DND-41 (cell line): ENCODE results near the gene NFE2L2.
A peak's percentile ranks its signal among the peaks of the same experiment; 100 is the strongest.

Experiments
- ATAC-seq: fragments of 200-7000 bp; cut with Tn5 transposase; 3 replicates; pipeline ENCODE4 v1.9.1; 2021; ENCODE audit warnings: low read depth; ENCODE audit not compliant: insufficient read depth
- DNase-seq: peaks from one replicate; pipeline ENCODE4 v3.0.0-alpha.2; 2020
- H2AFZ ChIP-seq: 2 replicates; pipeline ENCODE4 v1.6.0; 2012; ENCODE audit warnings: low read depth, low read length
- H3K27ac ChIP-seq: 2 replicates; pipeline ENCODE4 v1.5.1; 2012; ENCODE audit warnings: low read length, inconsistent platforms
- H3K27me3 ChIP-seq: fragments of 200-600 bp; sonication (generic); 2 replicates; pipeline ENCODE4 v1.6.0; 2012; ENCODE audit warnings: low read length, mild to moderate bottlenecking, inconsistent platforms; ENCODE audit not compliant: insufficient read depth, poor library complexity
- H3K36me3 ChIP-seq: 2 replicates; pipeline ENCODE4 v1.5.1; 2012; ENCODE audit warnings: low read length, inconsistent platforms; ENCODE audit not compliant: insufficient read depth
- H3K4me1 ChIP-seq: 2 replicates; pipeline ENCODE4 v1.5.1; 2012; ENCODE audit warnings: mild to moderate bottlenecking, low read length; ENCODE audit not compliant: insufficient read depth
- H3K4me2 ChIP-seq: 2 replicates; pipeline ENCODE4 v1.6.0; 2012; ENCODE audit warnings: mild to moderate bottlenecking, moderate library complexity, low read length, inconsistent platforms; ENCODE audit not compliant: insufficient read depth
- H3K4me3 ChIP-seq, 2 experiments: fragments of 200-600 bp in 1 of 2; shearing (Covaris generic) in 1 of 2; 2 replicates each; pipeline ENCODE4 v1.5.1; 2012 to 2016; ENCODE audit warnings: inconsistent platforms in 2 of 2, low read length in 2 of 2, mild to moderate bottlenecking in 2 of 2, low read depth in 1 of 2, moderate library complexity in 1 of 2
- H3K79me2 ChIP-seq: 2 replicates; pipeline ENCODE4 v1.6.0; 2012; ENCODE audit warnings: low read length, inconsistent platforms; ENCODE audit not compliant: insufficient read depth
- H3K9ac ChIP-seq: 2 replicates; pipeline ENCODE4 v1.6.0; 2012; ENCODE audit warnings: low read depth, mild to moderate bottlenecking, inconsistent platforms, low read length, moderate library complexity
- H3K9me3 ChIP-seq: 2 replicates; pipeline ENCODE4 v1.5.1; 2012; ENCODE audit warnings: low read length, moderate library complexity, mild to moderate bottlenecking, inconsistent platforms; ENCODE audit not compliant: insufficient read depth, severe bottlenecking
- H4K20me1 ChIP-seq: 2 replicates; pipeline ENCODE4 v1.6.0; 2012; ENCODE audit warnings: low read length; ENCODE audit not compliant: insufficient read depth
- EZH2 ChIP-seq: IDR thresholded peaks from 3 replicates; pipeline ENCODE4 v1.6.1; 2012; ENCODE audit warnings: borderline replicate concordance, low read depth, mild to moderate bottlenecking, moderate library complexity, low read length, inconsistent platforms; ENCODE audit not compliant: severe bottlenecking
- TF ChIP-seq, protein P1 (sequence below): IDR thresholded peaks from 2 replicates; pipeline ENCODE4 v1.5.1; 2012; ENCODE audit warnings: borderline replicate concordance, low read length, moderate library complexity, mild to moderate bottlenecking; ENCODE audit not compliant: poor library complexity, severe bottlenecking; ENCODE audit errors: extremely low read depth

NFE2L2 gene

DNA sequence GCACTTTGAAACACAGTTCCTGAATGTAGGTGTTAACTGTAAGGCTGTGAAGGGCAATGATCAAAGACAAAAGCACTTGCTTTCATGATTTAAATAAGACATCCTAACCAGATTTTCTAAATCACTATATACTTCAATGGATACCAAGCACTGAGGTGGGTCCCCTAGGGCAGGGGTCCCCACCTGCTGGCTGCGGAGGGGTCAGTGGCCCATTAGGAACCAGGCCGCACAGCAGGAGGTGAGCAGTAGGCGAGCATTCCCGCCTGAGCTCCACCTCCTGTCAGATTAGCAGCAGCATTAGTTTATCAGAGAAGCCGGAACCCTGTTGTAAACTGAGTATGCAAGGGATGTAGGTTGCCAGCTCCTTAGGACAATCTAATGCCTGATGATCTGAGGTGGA lies 7.1 kb downstream of the NFE2L2 start:
- no peaks in the 10 kb centered on the region for H3K9me3 ChIP-seq
- no peak overlapping the region for H3K9ac ChIP-seq
- H3K27me3 ChIP-seq = no peaks in the 10 kb centered on the region
- DNase-seq (no peak), ATAC-seq (no peak)
- peaks cover 94% of the 10 kb centered on the region for H4K20me1 ChIP-seq
- H3K4me2 ChIP-seq = 0 out of 2 replicates have a peak overlapping the region, but pooled peaks have one; percentile 5
- H3K4me1 ChIP-seq = peaks cover 51% of the 10 kb centered on the region
- H3K79me2 ChIP-seq = peaks cover 100% of the 10 kb centered on the region
- no peak overlapping the region for H2AFZ ChIP-seq
- no peak for TF ChIP-seq EZH2
- TF ChIP-seq, protein P1, sequence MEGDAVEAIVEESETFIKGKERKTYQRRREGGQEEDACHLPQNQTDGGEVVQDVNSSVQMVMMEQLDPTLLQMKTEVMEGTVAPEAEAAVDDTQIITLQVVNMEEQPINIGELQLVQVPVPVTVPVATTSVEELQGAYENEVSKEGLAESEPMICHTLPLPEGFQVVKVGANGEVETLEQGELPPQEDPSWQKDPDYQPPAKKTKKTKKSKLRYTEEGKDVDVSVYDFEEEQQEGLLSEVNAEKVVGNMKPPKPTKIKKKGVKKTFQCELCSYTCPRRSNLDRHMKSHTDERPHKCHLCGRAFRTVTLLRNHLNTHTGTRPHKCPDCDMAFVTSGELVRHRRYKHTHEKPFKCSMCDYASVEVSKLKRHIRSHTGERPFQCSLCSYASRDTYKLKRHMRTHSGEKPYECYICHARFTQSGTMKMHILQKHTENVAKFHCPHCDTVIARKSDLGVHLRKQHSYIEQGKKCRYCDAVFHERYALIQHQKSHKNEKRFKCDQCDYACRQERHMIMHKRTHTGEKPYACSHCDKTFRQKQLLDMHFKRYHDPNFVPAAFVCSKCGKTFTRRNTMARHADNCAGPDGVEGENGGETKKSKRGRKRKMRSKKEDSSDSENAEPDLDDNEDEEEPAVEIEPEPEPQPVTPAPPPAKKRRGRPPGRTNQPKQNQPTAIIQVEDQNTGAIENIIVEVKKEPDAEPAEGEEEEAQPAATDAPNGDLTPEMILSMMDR = no peak
- no peak overlapping the region for H3K4me3 ChIP-seq
- H3K27ac ChIP-seq = no peak overlapping the region
- peaks cover 48% of the 10 kb centered on the region for H3K36me3 ChIP-seq

DNA sequence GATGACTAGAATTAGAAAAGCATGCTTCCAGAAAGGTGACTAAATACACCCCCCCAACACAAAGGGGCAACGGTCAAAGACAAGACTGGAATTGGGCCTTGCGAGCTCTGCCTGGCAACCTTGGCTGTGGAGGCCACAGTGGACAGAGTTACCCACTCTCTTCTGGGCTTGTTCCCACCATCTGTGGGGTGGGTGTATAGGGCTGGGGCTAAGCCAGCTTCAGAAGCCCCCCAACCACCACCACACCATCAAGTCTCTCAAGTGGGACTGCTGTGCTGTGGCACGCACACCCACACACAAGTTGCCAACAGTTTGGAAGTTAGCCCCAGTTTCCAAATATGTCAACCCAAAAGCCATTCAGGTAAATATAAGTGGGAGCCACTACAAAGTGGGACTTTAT lies 7.8 kb downstream of the NFE2L2 start:
- Histone ChIP-seq H3K9me3 (no peaks in the 10 kb centered on the region), H3K27ac (peak overlapping the region; percentile 29; the same call in 1 of the 2 replicates), H3K27me3 (no peaks in the 10 kb centered on the region), H3K4me1 (peaks cover 44% of the 10 kb centered on the region), H3K4me3 (no peak overlapping the region), H4K20me1 (peaks cover 94% of the 10 kb centered on the region), H3K4me2 (peak overlapping the region; percentile 17; the same call in 1 of the 2 replicates), H3K36me3 (peaks cover 48% of the 10 kb centered on the region), H3K9ac (no peak overlapping the region), H2AFZ (no peak overlapping the region), H3K79me2 (peaks cover 100% of the 10 kb centered on the region)
- no peak for TF ChIP-seq EZH2
- TF ChIP-seq, protein P1 = no peak
- DNase-seq (no peak), ATAC-seq (0 out of 3 replicates have a peak, but pooled peaks have one; percentile 15)

DNA sequence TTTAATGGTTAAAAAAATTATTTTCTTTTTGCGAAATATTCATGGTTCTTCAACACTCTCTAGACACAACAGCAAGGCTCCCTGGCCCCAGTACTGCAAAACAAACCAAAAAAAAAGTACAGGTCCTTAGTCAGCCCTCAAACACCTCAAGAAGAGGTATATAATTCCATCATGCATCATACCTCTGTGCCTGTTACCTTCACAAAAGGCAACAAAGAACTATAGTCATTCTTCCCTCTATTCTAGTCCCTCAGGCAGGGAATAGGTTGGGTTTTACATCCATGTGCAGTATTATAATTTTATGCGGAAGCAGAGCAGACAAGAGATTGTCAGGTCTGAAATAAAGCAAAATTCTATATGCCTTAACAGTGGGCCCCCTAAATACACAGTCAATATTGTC lies 8.5 kb downstream of the NFE2L2 start:
- Histone ChIP-seq H3K4me2 (no peak overlapping the region), H3K4me1 (peaks cover 37% of the 10 kb centered on the region), H4K20me1 (peaks cover 92% of the 10 kb centered on the region), H3K9me3 (no peaks in the 10 kb centered on the region), H3K9ac (no peak overlapping the region), H3K36me3 (peaks cover 54% of the 10 kb centered on the region), H3K27ac (no peak overlapping the region), H3K4me3 (no peak overlapping the region), H3K79me2 (peaks cover 99% of the 10 kb centered on the region), H3K27me3 (no peaks in the 10 kb centered on the region), H2AFZ (no peak overlapping the region)
- ATAC-seq (no peak), DNase-seq (no peak)
- no peak for TF ChIP-seq EZH2
- TF ChIP-seq, protein P1 = no peak

DNA sequence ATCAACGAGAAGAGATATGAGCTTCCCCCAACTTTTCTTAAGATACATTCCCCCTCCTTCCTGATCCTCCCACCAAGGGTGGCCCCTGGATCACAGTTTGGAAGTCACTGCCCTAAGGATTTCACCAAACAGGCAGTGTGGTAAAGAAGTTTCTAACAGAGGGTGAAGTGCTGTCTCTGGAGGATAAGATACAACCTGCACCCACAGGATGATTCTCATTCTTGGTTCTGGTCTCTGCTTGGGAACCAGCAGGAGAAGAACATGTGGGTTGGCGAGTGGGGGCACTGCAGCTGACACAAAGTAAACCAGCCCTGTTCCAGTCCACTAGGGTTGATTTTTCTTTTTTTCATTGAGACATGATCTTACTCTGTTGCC lies 9.3 kb downstream of the NFE2L2 start:
- Histone ChIP-seq H4K20me1 (peaks cover 93% of the 10 kb centered on the region), H3K4me2 (no peak overlapping the region), H3K79me2 (peaks cover 99% of the 10 kb centered on the region), H3K27me3 (no peaks in the 10 kb centered on the region), H3K36me3 (peaks cover 60% of the 10 kb centered on the region), H2AFZ (no peak overlapping the region), H3K9me3 (no peaks in the 10 kb centered on the region), H3K4me3 (no peak overlapping the region), H3K9ac (no peak overlapping the region), H3K4me1 (peaks cover 31% of the 10 kb centered on the region), H3K27ac (peak overlapping the region; percentile 32; the same call in 1 of the 2 replicates)
- ATAC-seq (no peak), DNase-seq (no peak)
- TF ChIP-seq, protein P1 = no peak
- TF ChIP-seq EZH2 = no peak
